Ishikawa (cell line): Measurements from ENCODE around the gene G6PD.
A peak's percentile ranks its signal among the peaks of the same experiment; 100 is the strongest.

Experiments
- CEBPB ChIP-seq: IDR thresholded peaks from 2 replicates; pipeline ENCODE4 v1.6.1; 2012
- CREB1 ChIP-seq: IDR thresholded peaks from 2 replicates; pipeline ENCODE4 v1.6.1; 2012; ENCODE audit warnings: low read depth
- EGR1 ChIP-seq: IDR thresholded peaks from 2 replicates; pipeline ENCODE4 v1.6.1; 2012
- EP300 ChIP-seq: IDR thresholded peaks from 2 replicates; pipeline ENCODE4 v1.6.1; 2012; ENCODE audit warnings: borderline replicate concordance
- FOXM1 ChIP-seq: IDR thresholded peaks from 2 replicates; pipeline ENCODE4 v1.6.1; 2012; ENCODE audit warnings: low read depth, borderline replicate concordance
- NFIC ChIP-seq: IDR thresholded peaks from 2 replicates; pipeline ENCODE4 v1.6.1; 2012
- RAD21 ChIP-seq: IDR thresholded peaks from 2 replicates; pipeline ENCODE4 v1.6.1; 2012; ENCODE audit warnings: low read depth
- TAF1 ChIP-seq: IDR thresholded peaks from 2 replicates; pipeline ENCODE4 v1.6.1; 2012; ENCODE audit warnings: low read depth, mild to moderate bottlenecking
- TCF12 ChIP-seq: IDR thresholded peaks from 2 replicates; pipeline ENCODE4 v1.6.1; 2012; ENCODE audit warnings: low read depth
- TEAD4 ChIP-seq: IDR thresholded peaks from 2 replicates; pipeline ENCODE4 v1.6.1; 2012
- YY1 ChIP-seq: IDR thresholded peaks from 2 replicates; pipeline ENCODE4 v1.6.1; 2012; ENCODE audit warnings: low read depth
- ZBTB7A ChIP-seq: IDR thresholded peaks from 2 replicates; pipeline ENCODE4 v1.6.1; 2012; ENCODE audit warnings: low read depth
- TF ChIP-seq, protein P1 (sequence below): IDR thresholded peaks from 2 replicates; pipeline ENCODE4 v1.6.1; 2012
- TF ChIP-seq, protein P2 (sequence below): IDR thresholded peaks from 2 replicates; pipeline ENCODE4 v1.6.1; 2012; ENCODE audit warnings: low read depth, mild to moderate bottlenecking
- TF ChIP-seq, protein P3 (sequence below): IDR thresholded peaks from 2 replicates; pipeline ENCODE4 v1.6.1; 2012

Gene G6PD

DNA sequence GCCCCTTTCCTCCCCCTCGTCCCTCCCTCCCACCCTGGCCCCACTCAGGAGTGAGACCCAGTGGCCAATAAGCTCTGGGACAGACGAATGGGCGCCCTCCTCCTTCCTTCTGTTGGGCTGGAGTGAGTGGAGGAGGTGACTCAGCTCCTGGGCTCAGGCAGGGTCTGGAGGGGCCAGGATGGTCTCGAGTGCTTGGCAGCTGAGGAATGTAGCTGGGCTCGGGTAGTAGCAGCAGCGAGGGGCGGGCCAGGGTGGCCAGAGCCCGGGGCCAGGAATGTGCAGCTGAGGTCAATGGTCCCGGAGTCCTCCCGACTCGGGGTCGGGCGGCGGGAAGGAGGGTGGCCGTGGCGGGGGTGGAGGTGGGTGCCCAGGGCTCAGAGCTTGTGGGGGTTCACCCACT, 15.0 kb downstream of the G6PD start:
- TF ChIP-seq TCF12 (no peak), YY1 (no peak), EGR1 (no peak), CREB1 (no peak), FOXM1 (no peak), ZBTB7A (no peak), EP300 (no peak), TAF1 (no peak), NFIC (no peak), TEAD4 (no peak), RAD21 (no peak), CEBPB (no peak)
- TF ChIP-seq, protein P1, sequence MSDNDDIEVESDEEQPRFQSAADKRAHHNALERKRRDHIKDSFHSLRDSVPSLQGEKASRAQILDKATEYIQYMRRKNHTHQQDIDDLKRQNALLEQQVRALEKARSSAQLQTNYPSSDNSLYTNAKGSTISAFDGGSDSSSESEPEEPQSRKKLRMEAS, result no peak
- TF ChIP-seq, protein P2, sequence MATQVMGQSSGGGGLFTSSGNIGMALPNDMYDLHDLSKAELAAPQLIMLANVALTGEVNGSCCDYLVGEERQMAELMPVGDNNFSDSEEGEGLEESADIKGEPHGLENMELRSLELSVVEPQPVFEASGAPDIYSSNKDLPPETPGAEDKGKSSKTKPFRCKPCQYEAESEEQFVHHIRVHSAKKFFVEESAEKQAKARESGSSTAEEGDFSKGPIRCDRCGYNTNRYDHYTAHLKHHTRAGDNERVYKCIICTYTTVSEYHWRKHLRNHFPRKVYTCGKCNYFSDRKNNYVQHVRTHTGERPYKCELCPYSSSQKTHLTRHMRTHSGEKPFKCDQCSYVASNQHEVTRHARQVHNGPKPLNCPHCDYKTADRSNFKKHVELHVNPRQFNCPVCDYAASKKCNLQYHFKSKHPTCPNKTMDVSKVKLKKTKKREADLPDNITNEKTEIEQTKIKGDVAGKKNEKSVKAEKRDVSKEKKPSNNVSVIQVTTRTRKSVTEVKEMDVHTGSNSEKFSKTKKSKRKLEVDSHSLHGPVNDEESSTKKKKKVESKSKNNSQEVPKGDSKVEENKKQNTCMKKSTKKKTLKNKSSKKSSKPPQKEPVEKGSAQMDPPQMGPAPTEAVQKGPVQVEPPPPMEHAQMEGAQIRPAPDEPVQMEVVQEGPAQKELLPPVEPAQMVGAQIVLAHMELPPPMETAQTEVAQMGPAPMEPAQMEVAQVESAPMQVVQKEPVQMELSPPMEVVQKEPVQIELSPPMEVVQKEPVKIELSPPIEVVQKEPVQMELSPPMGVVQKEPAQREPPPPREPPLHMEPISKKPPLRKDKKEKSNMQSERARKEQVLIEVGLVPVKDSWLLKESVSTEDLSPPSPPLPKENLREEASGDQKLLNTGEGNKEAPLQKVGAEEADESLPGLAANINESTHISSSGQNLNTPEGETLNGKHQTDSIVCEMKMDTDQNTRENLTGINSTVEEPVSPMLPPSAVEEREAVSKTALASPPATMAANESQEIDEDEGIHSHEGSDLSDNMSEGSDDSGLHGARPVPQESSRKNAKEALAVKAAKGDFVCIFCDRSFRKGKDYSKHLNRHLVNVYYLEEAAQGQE, result no peak
- TF ChIP-seq, protein P3, sequence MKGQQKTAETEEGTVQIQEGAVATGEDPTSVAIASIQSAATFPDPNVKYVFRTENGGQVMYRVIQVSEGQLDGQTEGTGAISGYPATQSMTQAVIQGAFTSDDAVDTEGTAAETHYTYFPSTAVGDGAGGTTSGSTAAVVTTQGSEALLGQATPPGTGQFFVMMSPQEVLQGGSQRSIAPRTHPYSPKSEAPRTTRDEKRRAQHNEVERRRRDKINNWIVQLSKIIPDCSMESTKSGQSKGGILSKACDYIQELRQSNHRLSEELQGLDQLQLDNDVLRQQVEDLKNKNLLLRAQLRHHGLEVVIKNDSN, result no peak

DNA sequence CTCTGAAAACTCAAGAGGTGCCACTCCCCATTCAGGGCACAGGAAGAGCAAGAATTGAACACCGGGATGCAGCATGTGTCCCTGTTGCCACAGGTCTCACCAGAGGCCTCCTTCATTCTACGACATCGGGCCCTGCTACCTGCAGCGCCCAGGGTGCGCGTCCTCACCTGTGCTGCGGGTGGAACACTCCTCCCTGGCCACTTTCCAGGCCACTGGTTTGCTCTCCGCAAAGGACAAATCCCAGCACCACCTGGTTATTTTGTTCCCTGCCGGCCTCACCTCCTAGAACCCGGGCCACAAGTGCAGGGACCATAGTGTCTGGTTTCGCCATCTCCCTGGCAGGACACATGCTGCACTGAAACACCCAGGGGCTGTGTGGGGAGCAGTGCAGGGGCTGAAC, 16.4 kb downstream of the G6PD start:
- no peak for TF ChIP-seq RAD21
- TF ChIP-seq NFIC, result no peak
- TF ChIP-seq TEAD4, result no peak
- TF ChIP-seq, protein P1, result no peak
- no peak for TF ChIP-seq TAF1
- no peak for TF ChIP-seq YY1
- no peak for TF ChIP-seq FOXM1
- TF ChIP-seq EP300, result no peak
- no peak for TF ChIP-seq CEBPB
- TF ChIP-seq, protein P2, result no peak
- no peak for TF ChIP-seq EGR1
- TF ChIP-seq ZBTB7A, result no peak
- TF ChIP-seq, protein P3, result no peak
- no peak for TF ChIP-seq CREB1
- no peak for TF ChIP-seq TCF12

DNA sequence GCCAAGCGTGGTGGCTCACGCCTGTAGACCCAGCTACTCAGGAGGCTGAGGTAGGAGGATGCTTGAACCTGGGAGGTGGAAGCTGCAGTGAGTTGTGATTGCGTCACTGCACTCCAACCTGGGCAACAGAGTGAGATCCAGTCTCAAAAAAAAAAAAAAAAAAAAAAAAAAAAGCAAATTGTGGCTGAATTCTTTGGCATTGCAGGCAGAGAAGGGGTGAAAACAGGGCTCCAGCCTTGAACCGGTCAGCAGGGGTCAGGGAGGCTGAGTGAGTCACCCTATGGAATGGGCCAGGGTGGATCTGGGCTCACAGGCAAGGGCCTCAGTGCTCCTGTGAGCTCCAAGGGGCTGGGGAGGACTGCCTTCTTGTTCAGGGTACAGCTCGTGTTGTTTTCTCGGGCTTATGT, 17.4 kb downstream of the G6PD start:
- TF ChIP-seq TCF12 (no peak), CEBPB (peak; percentile 41; the same call in 1 of the 2 replicates), ZBTB7A (no peak), NFIC (no peak), TAF1 (no peak)

DNA sequence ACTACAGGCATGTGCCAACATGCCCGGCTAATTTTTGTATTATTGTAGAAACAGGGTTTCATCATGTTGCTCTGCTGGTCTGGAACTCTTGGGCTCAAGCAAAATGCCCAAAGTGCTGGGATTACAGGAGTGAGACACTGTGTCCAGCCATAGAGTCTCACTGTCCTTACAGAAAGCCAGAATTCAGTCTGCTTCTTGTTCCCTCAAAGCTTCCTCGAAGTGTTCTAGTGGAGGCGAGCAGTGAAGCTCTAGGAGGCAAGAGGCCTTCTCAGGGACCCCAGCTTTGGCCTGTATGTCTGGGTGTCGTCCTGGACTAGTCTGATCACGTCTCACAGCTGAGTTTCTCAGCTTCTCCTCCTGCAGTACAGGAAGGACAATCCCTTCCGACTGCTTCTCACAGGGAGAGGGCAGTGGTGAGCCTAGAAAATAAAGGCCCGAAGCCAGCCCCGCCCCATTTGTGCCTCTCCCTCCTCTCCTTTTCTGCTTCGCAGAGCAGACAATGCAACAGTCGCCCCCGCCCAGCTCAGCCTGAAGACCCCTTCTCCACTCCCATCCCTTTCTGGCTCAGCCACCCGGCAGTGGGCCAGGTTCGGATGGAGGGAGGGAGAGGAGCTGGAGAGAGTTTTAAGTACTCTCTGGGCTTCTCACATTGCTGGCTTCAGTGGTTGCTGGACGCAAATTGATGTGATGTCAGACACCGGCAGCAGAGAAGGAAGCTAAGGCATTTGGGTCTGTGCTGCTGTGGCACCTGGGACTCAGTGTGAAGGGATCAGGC, 19.6 kb downstream of the G6PD start:
- TF ChIP-seq TAF1, result no peak
- TF ChIP-seq EP300, result no peak
- TF ChIP-seq, protein P3, result no peak
- TF ChIP-seq RAD21, result peak; percentile 23; the same call in 1 of the 2 replicates
- TF ChIP-seq ZBTB7A, result 0 out of 2 replicates have a peak, but pooled peaks have one; percentile 51

DNA sequence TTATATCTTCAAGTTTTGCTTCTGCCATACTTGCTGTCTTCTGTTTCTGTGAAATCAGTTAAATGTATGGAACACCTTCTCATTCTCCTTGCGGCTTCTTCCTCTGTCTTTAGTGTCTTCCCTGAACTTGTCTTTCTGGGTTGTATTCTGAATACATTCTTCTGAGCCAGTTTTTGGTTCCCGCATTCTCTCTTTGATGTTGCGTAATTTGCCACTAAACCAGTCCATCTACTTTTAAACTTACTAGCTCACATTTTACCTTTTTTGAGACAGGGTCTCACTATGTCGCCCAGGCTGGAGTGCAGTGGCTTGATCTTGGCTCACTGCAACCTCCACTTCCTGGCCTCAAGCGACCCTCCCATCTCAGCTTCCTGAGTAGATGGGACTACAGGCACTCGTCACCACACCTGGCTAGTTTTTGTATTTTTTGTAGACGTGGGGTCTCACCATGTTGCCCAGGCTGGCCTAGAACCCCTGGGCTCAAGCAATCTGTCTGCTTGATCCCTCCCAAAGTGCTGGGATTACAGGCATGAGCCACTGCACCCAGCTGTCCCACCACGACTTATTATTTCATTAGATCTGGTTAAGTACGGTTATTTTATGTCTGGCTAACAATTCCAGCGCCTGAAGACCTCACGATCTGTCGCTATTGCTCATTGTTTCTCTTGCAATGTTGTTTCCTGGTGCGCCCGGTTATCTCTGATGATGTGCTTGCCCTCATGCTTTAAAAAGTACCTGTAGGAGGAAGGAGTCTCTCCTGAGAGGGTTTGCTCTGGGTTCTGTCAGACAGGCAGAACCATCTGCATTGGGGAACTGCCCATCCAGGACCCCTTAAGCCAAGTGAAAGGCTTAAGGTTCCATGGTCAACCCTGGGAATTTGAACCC, 20.8 kb downstream of the G6PD start:
- TF ChIP-seq FOXM1 (no peak), CREB1 (no peak), CEBPB (peak; percentile 78)
